Endothelial cell (in vitro differentiated cells): ENCODE data around the gene RELN. TPM values are rescaled to one million over a fixed set of nuclear protein-coding genes. Genes with fewer than 3 reads are reported as not detected.

Experiments used
- DNase-seq: peaks from one replicate; pipeline ENCODE4 v3.0.0; 2021; ENCODE audit warnings: low spot score
- H3K27ac Mint-ChIP-seq: one replicate; pipeline ENCODE4 v1.8.0; 2021; ENCODE audit warnings: mixed read lengths, inconsistent platforms; ENCODE audit not compliant: unreplicated experiment
- H3K27me3 Mint-ChIP-seq: one replicate; pipeline ENCODE4 v1.8.0; 2021; ENCODE audit warnings: mild to moderate bottlenecking, moderate library complexity, mixed read lengths, inconsistent platforms; ENCODE audit not compliant: unreplicated experiment
- H3K36me3 Mint-ChIP-seq: one replicate; pipeline ENCODE4 v1.8.0; 2021; ENCODE audit warnings: mild to moderate bottlenecking, low read depth, mixed read lengths, inconsistent platforms; ENCODE audit not compliant: unreplicated experiment
- H3K4me1 Mint-ChIP-seq: one replicate; pipeline ENCODE4 v1.8.0; 2021; ENCODE audit warnings: mild to moderate bottlenecking, mixed read lengths, inconsistent platforms; ENCODE audit not compliant: unreplicated experiment
- H3K4me3 Mint-ChIP-seq: one replicate; pipeline ENCODE4 v1.8.0; 2021; ENCODE audit warnings: mild to moderate bottlenecking, mixed read lengths, inconsistent platforms; ENCODE audit not compliant: unreplicated experiment
- H3K9me3 Mint-ChIP-seq: one replicate; pipeline ENCODE4 v1.8.0; 2021; ENCODE audit warnings: mixed read lengths, inconsistent platforms; ENCODE audit not compliant: unreplicated experiment
- CTCF ChIP-seq: fragments of 200-600 bp; sonication (generic); IDR thresholded peaks from one replicate; pipeline ENCODE4 v1.5.0; 2021; ENCODE audit warnings: antibody characterized with exemption; ENCODE audit not compliant: unreplicated experiment
- total RNA-seq: library from RNA; stranded (reverse); fragmentation: NEBNext Ultra II Directional; extraction: Animal tissue kit (Norgen Biotek cat#: 25700); gene quantifications from one replicate; pipeline ENCODE4 v1.2.1, GENCODE V29; 2021; ENCODE audit not compliant: unreplicated experiment

The RELN gene
- total RNA-seq, 1 donor from 2014 or later, result 2.3 TPM

GRCh38 chr7:103705542-103705941, 283.9 kb downstream of the RELN start:
- no peaks in the 10 kb centered on the region for H3K4me1 Mint-ChIP-seq
- no peak overlapping the region for H3K4me3 Mint-ChIP-seq
- no peak for TF ChIP-seq CTCF
- H3K27ac Mint-ChIP-seq, result no peak overlapping the region
- no peaks in the 10 kb centered on the region for H3K9me3 Mint-ChIP-seq
- no peak for DNase-seq
- no peaks in the 10 kb centered on the region for H3K27me3 Mint-ChIP-seq
- no peaks in the 10 kb centered on the region for H3K36me3 Mint-ChIP-seq

- DNase-seq, result no peak
- Mint-ChIP-seq H3K9me3 (no peaks in the 10 kb centered on the region), H3K4me1 (no peaks in the 10 kb centered on the region), H3K27ac (no peak overlapping the region), H3K27me3 (no peaks in the 10 kb centered on the region), H3K36me3 (no peaks in the 10 kb centered on the region), H3K4me3 (no peak overlapping the region)
- no peak for TF ChIP-seq CTCF
Observed at GRCh38 chr7:103704701-103705100, 284.8 kb downstream of the RELN start.

GRCh38 chr7:103702982-103703381, 286.5 kb downstream of the RELN start:
- no peak overlapping the region for H3K27ac Mint-ChIP-seq
- no peaks in the 10 kb centered on the region for H3K9me3 Mint-ChIP-seq
- no peak for TF ChIP-seq CTCF
- no peaks in the 10 kb centered on the region for H3K4me1 Mint-ChIP-seq
- no peaks in the 10 kb centered on the region for H3K27me3 Mint-ChIP-seq
- H3K4me3 Mint-ChIP-seq, result no peak overlapping the region
- H3K36me3 Mint-ChIP-seq, result no peaks in the 10 kb centered on the region
- DNase-seq, result no peak

- Mint-ChIP-seq H3K27me3 (no peaks in the 10 kb centered on the region), H3K4me3 (no peak overlapping the region), H3K27ac (no peak overlapping the region), H3K9me3 (no peaks in the 10 kb centered on the region), H3K36me3 (no peaks in the 10 kb centered on the region), H3K4me1 (no peaks in the 10 kb centered on the region)
- no peak for TF ChIP-seq CTCF
- DNase-seq, result no peak
Observed at GRCh38 chr7:103702454-103702853, 287.0 kb downstream of the RELN start.

- Mint-ChIP-seq H3K4me3 (no peak overlapping the region), H3K9me3 (no peaks in the 10 kb centered on the region), H3K27me3 (no peaks in the 10 kb centered on the region), H3K36me3 (no peaks in the 10 kb centered on the region), H3K27ac (no peak overlapping the region), H3K4me1 (no peaks in the 10 kb centered on the region)
- TF ChIP-seq CTCF, result no peak
- no peak for DNase-seq
Observed at GRCh38 chr7:103699032-103699431, 290.4 kb downstream of the RELN start.
